Ovary (tissue), 9 donors: Measurements from ENCODE around the gene CLDN24. TPM values are rescaled to one million over a fixed set of nuclear protein-coding genes. Genes with fewer than 3 reads are reported as not detected.

ENCODE experiments used
- DNase-seq, 5 donors: peaks; one replicate each; pipeline ENCODE4 v3.0.0-alpha.2; 2019 to 2020
- H3K27ac ChIP-seq, 2 donors: fragments of 200-600 bp; one replicate each; pipeline versions ENCODE4 v1.5.1 to v1.8.0; 2019 to 2022
- H3K27me3 ChIP-seq: fragments of 200-600 bp; one replicate; pipeline ENCODE4 v1.8.0; 2022
- H3K36me3 ChIP-seq: fragments of 200-600 bp; sonication (generic); one replicate; pipeline ENCODE4 v1.5.1; 2019
- H3K4me1 ChIP-seq: one replicate; pipeline ENCODE4 v1.8.1; 2013; ENCODE audit warnings: mild to moderate bottlenecking, moderate library complexity; ENCODE audit not compliant: insufficient read depth
- H3K4me3 ChIP-seq: fragments of 200-600 bp; sonication (generic); one replicate; pipeline ENCODE4 v1.5.1; 2017
- H3K9me3 ChIP-seq, 2 donors: fragments of 200-600 bp in 1 of 2; sonication (generic) in 1 of 2; one replicate each; pipeline versions ENCODE4 v1.5.1 to v1.8.1; 2013 to 2019; ENCODE audit warnings: mild to moderate bottlenecking in 1 of 2, moderate library complexity in 1 of 2
- CTCF ChIP-seq, 3 donors: fragments of 450-650 bp in 2 of 3; fragments of 200-600 bp in 1 of 3; IDR thresholded peaks; one replicate each; pipeline versions ENCODE4 v1.5.1 to v1.8.0; 2016 to 2022; ENCODE audit warnings: antibody characterized with exemption in 3 of 3, mild to moderate bottlenecking in 1 of 3
- EP300 ChIP-seq: sonication (generic); formaldehyde crosslinking; IDR thresholded peaks from one replicate; pipeline ENCODE4 v1.6.1; 2017; ENCODE audit warnings: antibody characterized with exemption
- POLR2A ChIP-seq: fragments of 450-650 bp; IDR thresholded peaks from one replicate; pipeline ENCODE4 v1.6.1; 2017; ENCODE audit warnings: antibody characterized with exemption, mild to moderate bottlenecking, moderate library complexity
- WGBS, 3 donors: extraction: QIAGEN DNeasy Blood & Tissue Kit in 1 of 3; methylation state at CpG; one replicate each; pipeline versions ENCODE4 v1.1.5 to v1.1.7; 2013 to 2017; 5-methylcytosine and 5-hydroxymethylcytosine counted together
- intact Hi-C, 4 donors: fragments of 100-400 bp; cut with DNase I; formaldehyde crosslinking; loops; one replicate each; pipeline versions ENCODE4 v1.11.0 to v1.15.1; 2022 to 2023
- polyA plus RNA-seq, 2 donors: library from polyadenylated mRNA; stranded (reverse); fragments of 200-250 nt in 1 of 2; fragments of 350-450 nt in 1 of 2; fragmentation: Illumina TruSeq in 1 of 2; extraction: RNeasy Lipid Tissue Mini Kit (QIAGEN cat#74804) in 1 of 2; gene quantifications; one replicate each; pipeline ENCODE4 v1.2.3, GENCODE V29; 2013 to 2014
- total RNA-seq, 7 donors: library from RNA; depleted of rRNA in 2 of 7; stranded (reverse); fragments of >200 nt in 2 of 7; fragmentation: NEBNext Ultra II Directional in 3 of 7; extraction: Animal tissue kit (Norgen Biotek cat#: 25700) in 3 of 7; gene quantifications; one replicate each; pipeline versions ENCODE4 v1.1.0 to v1.2.4, GENCODE V29; 2016 to 2023
- donor health status: DM: no; HTN: no; CAD: no; lungs with moderate emphysema.
- donor health status: DM: no; HTN: no; CAD: no.
- donor health status: Bipolar disorder and iron deficiency.
- donor health status: DM: yes; HTN: yes; CAD: no.
- donor health status: DM: no; HTN: no; CAD: no.
- donor health status: DM: yes; HTN: yes; CAD: no.

Gene CLDN24
- total and polyA plus RNA-seq, 9 donors, result not detected

GRCh38 chr4:183323295-183323694 lies 1.1 kb upstream of the CLDN24 start:
- Histone ChIP-seq H3K4me3 (no peak overlapping the region), H3K27ac (no peak overlapping the region), H3K9me3 (no peaks in the 10 kb centered on the region), H3K4me1 (no peaks in the 10 kb centered on the region), H3K27me3 (no peaks in the 10 kb centered on the region), H3K36me3 (no peaks in the 10 kb centered on the region)
- intact Hi-C loops, result no loop called here
- TF ChIP-seq POLR2A (no peak), EP300 (no peak), CTCF (IDR thresholded peaks at IDR 0.05) (no peak)
- no peak for DNase-seq
- 91 to 93% (median 93%) methylated on average over 6 of the region's 6 CpGs for WGBS, 3 donors

- Histone ChIP-seq H3K36me3 (no peaks in the 10 kb centered on the region), H3K27me3 (no peaks in the 10 kb centered on the region), H3K4me1 (no peaks in the 10 kb centered on the region), H3K27ac (no peak overlapping the region), H3K4me3 (no peak overlapping the region), H3K9me3 (no peaks in the 10 kb centered on the region)
- intact Hi-C loops, result no loop called here
- TF ChIP-seq CTCF (IDR thresholded peaks at IDR 0.05), result no peak
- TF ChIP-seq EP300, result no peak
- no peak for TF ChIP-seq POLR2A
- DNase-seq, result no peak
- WGBS, 3 donors, result 93 to 98% (median 94%) methylated on average over 5 of the region's 5 CpGs
These were observed 710 bp downstream of the CLDN24 start for GRCh38 chr4:183321516-183321915.

GRCh38 chr4:183321079-183321478 lies 1.1 kb downstream of the CLDN24 start:
- intact Hi-C loops, result no loop called here
- H3K27ac ChIP-seq, result no peak overlapping the region
- H3K4me3 ChIP-seq, result no peak overlapping the region
- H3K36me3 ChIP-seq, result no peaks in the 10 kb centered on the region
- no peak for TF ChIP-seq CTCF (IDR thresholded peaks at IDR 0.05)
- no peak for TF ChIP-seq POLR2A
- TF ChIP-seq EP300, result no peak
- no peaks in the 10 kb centered on the region for H3K27me3 ChIP-seq
- H3K4me1 ChIP-seq, result no peaks in the 10 kb centered on the region
- H3K9me3 ChIP-seq, result no peaks in the 10 kb centered on the region
- no peak for DNase-seq
- 44 to 66% (median 64%) methylated on average over 2 of the region's 2 CpGs for WGBS, 3 donors

GRCh38 chr4:183320211-183321059 lies 1.8 kb downstream of the CLDN24 start, which contains the start of gene CLDN22:
Gene CLDN22, minus strand, starts transcription at chr4:183320276. Its CDS starts 58 bp downstream, at chr4:183320218.
- no peak for TF ChIP-seq EP300
- TF ChIP-seq POLR2A, result no peak
- no peak for TF ChIP-seq CTCF (IDR thresholded peaks at IDR 0.05)
- Histone ChIP-seq H3K27ac (no peak within 1 kb of the TSS), H3K9me3 (no peaks in the 10 kb centered on the region), H3K4me3 (no peak within 1 kb of the TSS), H3K36me3 (no peaks in the 10 kb centered on the region), H3K4me1 (peaks cover 1% of the 10 kb centered on the region), H3K27me3 (no peaks in the 10 kb centered on the region)
- 79 to 84% (median 82%) methylated on average over 6 of the region's 6 CpGs for WGBS, 3 donors
- no peak for DNase-seq
- intact Hi-C loops, result no loop called here
